WTC11 (cell line): ENCODE data around the gene PSMB9. TPM values are rescaled to one million over a fixed set of nuclear protein-coding genes. Genes with fewer than 3 reads are reported as not detected.

ENCODE experiments used
- ATAC-seq: fragments of 200-7000 bp; cut with Tn5 transposase; 2 replicates; pipeline ENCODE4 v1.10.0; 2021; ENCODE audit warnings: mild to moderate bottlenecking, moderate library complexity
- CTCF ChIA-PET: fragments of 300-600 bp; sonication (Branson Sonifier 250); formaldehyde crosslinking; loops from one replicate; lab custom pipeline; 2021; ENCODE audit warnings: antibody characterized with exemption; lab: Charles Lee
- POLR2A ChIA-PET: fragments of 350-600 bp; sonication (Branson Sonifier 250); formaldehyde crosslinking; loops from one replicate; lab custom pipeline; 2021; ENCODE audit warnings: antibody characterized with exemption; lab: Charles Lee
- DNase-seq: peaks from one replicate; pipeline ENCODE4 v3.0.0; 2021; ENCODE audit warnings: low spot score
- H3K27ac Mint-ChIP-seq: 2 replicates; pipeline ENCODE4 v1.8.0; 2021; ENCODE audit warnings: mixed read lengths
- H3K27me3 Mint-ChIP-seq: 2 replicates; pipeline ENCODE4 v1.8.0; 2021; ENCODE audit warnings: low read depth, mild to moderate bottlenecking, moderate library complexity, mixed read lengths
- H3K36me3 Mint-ChIP-seq: 2 replicates; pipeline ENCODE4 v1.8.0; 2021; ENCODE audit warnings: mixed read lengths
- H3K4me1 Mint-ChIP-seq: 2 replicates; pipeline ENCODE4 v1.8.0; 2022; ENCODE audit warnings: mixed read lengths
- H3K4me3 Mint-ChIP-seq: 2 replicates; pipeline ENCODE4 v1.8.0; 2021; ENCODE audit warnings: mild to moderate bottlenecking, moderate library complexity, mixed read lengths
- H3K9me3 Mint-ChIP-seq: 2 replicates; pipeline ENCODE4 v1.8.0; 2021; ENCODE audit warnings: mixed read lengths
- ATF3 ChIP-seq: sonication (generic); formaldehyde crosslinking; conservative IDR thresholded peaks from 2 replicates; pipeline ENCODE4 v1.8.1; 2022; ENCODE audit warnings: mild to moderate bottlenecking, missing genetic modification reagents
- IRF2 ChIP-seq: sonication (generic); formaldehyde crosslinking; IDR thresholded peaks from 2 replicates; pipeline ENCODE4 v1.8.0; 2022; ENCODE audit warnings: low read depth, missing genetic modification reagents, borderline replicate concordance
- JUN ChIP-seq: sonication (generic); formaldehyde crosslinking; IDR thresholded peaks from 2 replicates; pipeline ENCODE4 v1.8.0; 2023; ENCODE audit warnings: mild to moderate bottlenecking, missing genetic modification reagents
- MXD4 ChIP-seq: fragments of 250-450 bp; sonication (Bioruptor Pico); IDR thresholded peaks from 2 replicates; pipeline ENCODE4 v1.8.0; 2021; ENCODE audit warnings: mild to moderate bottlenecking, moderate library complexity, borderline replicate concordance
- NFATC4 ChIP-seq: fragments of 250-450 bp; sonication (Bioruptor Pico); IDR thresholded peaks from 2 replicates; pipeline ENCODE4 v1.9.0; 2021; ENCODE audit warnings: mild to moderate bottlenecking
- PREB ChIP-seq: sonication (generic); formaldehyde crosslinking; IDR thresholded peaks from 2 replicates; pipeline ENCODE4 v1.8.1; 2022; ENCODE audit warnings: mild to moderate bottlenecking, missing genetic modification reagents, moderate library complexity, borderline replicate concordance
- PRRX2 ChIP-seq: fragments of 250-450 bp; sonication (Bioruptor Pico); IDR thresholded peaks from 2 replicates; pipeline ENCODE4 v1.8.0; 2021; ENCODE audit warnings: mild to moderate bottlenecking
- RORB ChIP-seq: fragments of 250-450 bp; sonication (Bioruptor Pico); IDR thresholded peaks from 2 replicates; pipeline ENCODE4 v1.9.0; 2021; ENCODE audit warnings: mild to moderate bottlenecking
- ZBTB21 ChIP-seq: sonication (generic); formaldehyde crosslinking; IDR thresholded peaks from 2 replicates; pipeline ENCODE4 v1.8.1; 2023; ENCODE audit warnings: mild to moderate bottlenecking, missing genetic modification reagents, borderline replicate concordance
- ZNF121 ChIP-seq: sonication (generic); formaldehyde crosslinking; IDR thresholded peaks from 2 replicates; pipeline ENCODE4 v1.8.0; 2023; ENCODE audit warnings: missing genetic modification reagents
- ZNF219 ChIP-seq: sonication (generic); formaldehyde crosslinking; IDR thresholded peaks from 2 replicates; pipeline ENCODE4 v1.8.0; 2023; ENCODE audit warnings: missing genetic modification reagents, mild to moderate bottlenecking, borderline replicate concordance
- ZNF423 ChIP-seq: fragments of 250-450 bp; sonication (Bioruptor Pico); IDR thresholded peaks from 2 replicates; pipeline ENCODE4 v2.1.2; 2022; ENCODE audit warnings: mild to moderate bottlenecking, moderate library complexity
- total RNA-seq: library from RNA; stranded (reverse); gene quantifications from 3 replicates; pipeline ENCODE4 v1.2.3, GENCODE V29; 2021
- TF ChIP-seq, protein P1 (sequence below): sonication (generic); formaldehyde crosslinking; IDR thresholded peaks from 2 replicates; pipeline ENCODE4 v1.8.1; 2022; ENCODE audit warnings: missing genetic modification reagents, borderline replicate concordance
- TF ChIP-seq, protein P2 (sequence below): sonication (generic); formaldehyde crosslinking; IDR thresholded peaks from 2 replicates; pipeline ENCODE4 v1.8.1; 2023; ENCODE audit warnings: mild to moderate bottlenecking, missing genetic modification reagents
- TF ChIP-seq, protein P3 (sequence below): sonication (generic); formaldehyde crosslinking; IDR thresholded peaks from 2 replicates; pipeline ENCODE4 v1.8.1; 2023; ENCODE audit warnings: mild to moderate bottlenecking, missing genetic modification reagents
- TF ChIP-seq, protein P4 (sequence below): fragments of 200-600 bp; IDR thresholded peaks from 2 replicates; pipeline ENCODE4 v1.8.0; 2022; ENCODE audit warnings: antibody characterized with exemption
- TF ChIP-seq, protein P5 (sequence below): sonication (generic); formaldehyde crosslinking; IDR thresholded peaks from 2 replicates; pipeline ENCODE4 v1.8.1; 2023; ENCODE audit warnings: mild to moderate bottlenecking, missing genetic modification reagents, moderate library complexity

Gene PSMB9
- total RNA-seq, 1 experiment from 2014 or later, result 1.8 TPM

DNA sequence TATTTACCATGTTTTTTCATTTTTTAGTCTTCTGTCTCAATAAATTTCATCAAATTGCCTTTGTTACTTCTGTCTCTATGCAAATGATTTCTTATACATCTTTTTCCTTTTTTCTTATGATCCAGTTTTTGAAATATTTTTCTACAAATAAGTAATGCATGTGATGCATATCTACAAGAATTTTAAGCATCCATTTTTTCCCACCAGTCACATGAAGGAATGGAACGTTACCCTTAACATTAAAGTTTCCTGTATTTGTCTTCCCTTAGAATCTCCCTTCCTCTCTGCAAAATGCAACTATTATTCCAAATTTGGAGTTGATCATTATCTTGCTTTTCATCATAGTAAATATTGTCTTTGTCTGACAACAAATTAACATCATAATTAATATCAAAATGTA is 35.5 kb downstream of the PSMB9 start:
- H3K27ac Mint-ChIP-seq, result no peak overlapping the region
- H3K36me3 Mint-ChIP-seq, result no peaks in the 10 kb centered on the region
- TF ChIP-seq ZBTB21 (CRISPR knock-in tag) (no peak), JUN (CRISPR knock-in tag) (no peak), RORB (CRISPR knock-in tag) (no peak), ZNF423 (CRISPR knock-in tag) (no peak), NFATC4 (CRISPR knock-in tag) (no peak), ATF3 (CRISPR knock-in tag) (no peak)
- no peaks in the 10 kb centered on the region for H3K9me3 Mint-ChIP-seq
- DNase-seq (no peak), ATAC-seq (no peak)
- CTCF ChIA-PET, result no interaction called here
- H3K4me1 Mint-ChIP-seq, result peaks cover 5% of the 10 kb centered on the region
- peaks cover 5% of the 10 kb centered on the region; the same call in 1 of the 2 replicates for H3K27me3 Mint-ChIP-seq
- H3K4me3 Mint-ChIP-seq, result no peak overlapping the region
- POLR2A ChIA-PET, result no interaction called here

- Mint-ChIP-seq H3K27me3 (peaks cover 5% of the 10 kb centered on the region; the same call in 1 of the 2 replicates), H3K9me3 (no peaks in the 10 kb centered on the region), H3K4me1 (peaks cover 12% of the 10 kb centered on the region), H3K4me3 (no peak overlapping the region), H3K27ac (no peak overlapping the region), H3K36me3 (no peaks in the 10 kb centered on the region)
- DNase-seq (no peak), ATAC-seq (no peak)
- POLR2A ChIA-PET, result no interaction called here
- CTCF ChIA-PET, result interaction anchor here (5.0 kb wide), 1 partner anchor 63 kb away, joined by 46 read pairs; the partner anchor contains the start of gene HLA-DMA
- TF ChIP-seq, protein P1, sequence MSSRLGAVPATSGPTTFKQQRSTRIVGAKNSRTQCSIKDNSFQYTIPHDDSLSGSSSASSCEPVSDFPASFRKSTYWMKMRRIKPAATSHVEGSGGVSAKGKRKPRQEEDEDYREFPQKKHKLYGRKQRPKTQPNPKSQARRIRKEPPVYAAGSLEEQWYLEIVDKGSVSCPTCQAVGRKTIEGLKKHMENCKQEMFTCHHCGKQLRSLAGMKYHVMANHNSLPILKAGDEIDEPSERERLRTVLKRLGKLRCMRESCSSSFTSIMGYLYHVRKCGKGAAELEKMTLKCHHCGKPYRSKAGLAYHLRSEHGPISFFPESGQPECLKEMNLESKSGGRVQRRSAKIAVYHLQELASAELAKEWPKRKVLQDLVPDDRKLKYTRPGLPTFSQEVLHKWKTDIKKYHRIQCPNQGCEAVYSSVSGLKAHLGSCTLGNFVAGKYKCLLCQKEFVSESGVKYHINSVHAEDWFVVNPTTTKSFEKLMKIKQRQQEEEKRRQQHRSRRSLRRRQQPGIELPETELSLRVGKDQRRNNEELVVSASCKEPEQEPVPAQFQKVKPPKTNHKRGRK (CRISPR knock-in tag), result no peak
- no peak for TF ChIP-seq PREB
- TF ChIP-seq ZNF121 (CRISPR knock-in tag), result no peak
- TF ChIP-seq, protein P2, sequence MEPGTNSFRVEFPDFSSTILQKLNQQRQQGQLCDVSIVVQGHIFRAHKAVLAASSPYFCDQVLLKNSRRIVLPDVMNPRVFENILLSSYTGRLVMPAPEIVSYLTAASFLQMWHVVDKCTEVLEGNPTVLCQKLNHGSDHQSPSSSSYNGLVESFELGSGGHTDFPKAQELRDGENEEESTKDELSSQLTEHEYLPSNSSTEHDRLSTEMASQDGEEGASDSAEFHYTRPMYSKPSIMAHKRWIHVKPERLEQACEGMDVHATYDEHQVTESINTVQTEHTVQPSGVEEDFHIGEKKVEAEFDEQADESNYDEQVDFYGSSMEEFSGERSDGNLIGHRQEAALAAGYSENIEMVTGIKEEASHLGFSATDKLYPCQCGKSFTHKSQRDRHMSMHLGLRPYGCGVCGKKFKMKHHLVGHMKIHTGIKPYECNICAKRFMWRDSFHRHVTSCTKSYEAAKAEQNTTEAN (CRISPR knock-in tag), result no peak
- TF ChIP-seq, protein P3, sequence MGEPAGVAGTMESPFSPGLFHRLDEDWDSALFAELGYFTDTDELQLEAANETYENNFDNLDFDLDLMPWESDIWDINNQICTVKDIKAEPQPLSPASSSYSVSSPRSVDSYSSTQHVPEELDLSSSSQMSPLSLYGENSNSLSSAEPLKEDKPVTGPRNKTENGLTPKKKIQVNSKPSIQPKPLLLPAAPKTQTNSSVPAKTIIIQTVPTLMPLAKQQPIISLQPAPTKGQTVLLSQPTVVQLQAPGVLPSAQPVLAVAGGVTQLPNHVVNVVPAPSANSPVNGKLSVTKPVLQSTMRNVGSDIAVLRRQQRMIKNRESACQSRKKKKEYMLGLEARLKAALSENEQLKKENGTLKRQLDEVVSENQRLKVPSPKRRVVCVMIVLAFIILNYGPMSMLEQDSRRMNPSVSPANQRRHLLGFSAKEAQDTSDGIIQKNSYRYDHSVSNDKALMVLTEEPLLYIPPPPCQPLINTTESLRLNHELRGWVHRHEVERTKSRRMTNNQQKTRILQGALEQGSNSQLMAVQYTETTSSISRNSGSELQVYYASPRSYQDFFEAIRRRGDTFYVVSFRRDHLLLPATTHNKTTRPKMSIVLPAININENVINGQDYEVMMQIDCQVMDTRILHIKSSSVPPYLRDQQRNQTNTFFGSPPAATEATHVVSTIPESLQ, result no peak
- TF ChIP-seq, protein P4, sequence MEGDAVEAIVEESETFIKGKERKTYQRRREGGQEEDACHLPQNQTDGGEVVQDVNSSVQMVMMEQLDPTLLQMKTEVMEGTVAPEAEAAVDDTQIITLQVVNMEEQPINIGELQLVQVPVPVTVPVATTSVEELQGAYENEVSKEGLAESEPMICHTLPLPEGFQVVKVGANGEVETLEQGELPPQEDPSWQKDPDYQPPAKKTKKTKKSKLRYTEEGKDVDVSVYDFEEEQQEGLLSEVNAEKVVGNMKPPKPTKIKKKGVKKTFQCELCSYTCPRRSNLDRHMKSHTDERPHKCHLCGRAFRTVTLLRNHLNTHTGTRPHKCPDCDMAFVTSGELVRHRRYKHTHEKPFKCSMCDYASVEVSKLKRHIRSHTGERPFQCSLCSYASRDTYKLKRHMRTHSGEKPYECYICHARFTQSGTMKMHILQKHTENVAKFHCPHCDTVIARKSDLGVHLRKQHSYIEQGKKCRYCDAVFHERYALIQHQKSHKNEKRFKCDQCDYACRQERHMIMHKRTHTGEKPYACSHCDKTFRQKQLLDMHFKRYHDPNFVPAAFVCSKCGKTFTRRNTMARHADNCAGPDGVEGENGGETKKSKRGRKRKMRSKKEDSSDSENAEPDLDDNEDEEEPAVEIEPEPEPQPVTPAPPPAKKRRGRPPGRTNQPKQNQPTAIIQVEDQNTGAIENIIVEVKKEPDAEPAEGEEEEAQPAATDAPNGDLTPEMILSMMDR, result no peak
- no peak for TF ChIP-seq ZNF219 (CRISPR knock-in tag)
- TF ChIP-seq PRRX2 (CRISPR knock-in tag), result no peak
- TF ChIP-seq IRF2 (CRISPR knock-in tag), result no peak
- TF ChIP-seq, protein P5, sequence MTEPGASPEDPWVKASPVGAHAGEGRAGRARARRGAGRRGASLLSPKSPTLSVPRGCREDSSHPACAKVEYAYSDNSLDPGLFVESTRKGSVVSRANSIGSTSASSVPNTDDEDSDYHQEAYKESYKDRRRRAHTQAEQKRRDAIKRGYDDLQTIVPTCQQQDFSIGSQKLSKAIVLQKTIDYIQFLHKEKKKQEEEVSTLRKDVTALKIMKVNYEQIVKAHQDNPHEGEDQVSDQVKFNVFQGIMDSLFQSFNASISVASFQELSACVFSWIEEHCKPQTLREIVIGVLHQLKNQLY (CRISPR knock-in tag), result no peak
- TF ChIP-seq MXD4 (CRISPR knock-in tag), result no peak
These were observed 36.8 kb downstream of the PSMB9 start for GRCh38 chr6:32890831-32891230.
